HEK293T (cell line): ENCODE data around the gene JAML.

Experiments used
- CTCF ChIA-PET: fragments of 350-600 bp; formaldehyde crosslinking; extraction: SDS; loops from one replicate; lab custom pipeline; 2021; ENCODE audit warnings: antibody characterized with exemption, inconsistent platforms; lab: Yijun Ruan, JAX
- POLR2A ChIA-PET: fragments of 350-600 bp; formaldehyde crosslinking; extraction: SDS; loops from one replicate; lab custom pipeline; 2020; ENCODE audit warnings: antibody characterized with exemption, inconsistent platforms; lab: Yijun Ruan, JAX
- DNase-seq: peaks from one replicate; pipeline ENCODE4 v3.0.0; 2012; ENCODE audit warnings: mixed read lengths; ENCODE audit errors: extremely low spot score
- ARNT ChIP-seq: fragments of 450-650 bp; IDR thresholded peaks from 2 replicates; pipeline ENCODE4 v1.6.1; 2017; ENCODE audit warnings: mild to moderate bottlenecking
- BHLHE40 ChIP-seq: fragments of 450-650 bp; IDR thresholded peaks from 2 replicates; pipeline ENCODE4 v1.6.1; 2016; ENCODE audit warnings: mild to moderate bottlenecking, moderate library complexity, borderline replicate concordance
- CTBP1 ChIP-seq: fragments of 450-650 bp; IDR thresholded peaks from 2 replicates; pipeline ENCODE4 v1.6.1; 2016; ENCODE audit warnings: borderline replicate concordance
- ELF4 ChIP-seq: fragments of 450-650 bp; IDR thresholded peaks from 2 replicates; pipeline ENCODE4 v1.6.1; 2017; ENCODE audit warnings: antibody characterized with exemption
- FOXA1 ChIP-seq: fragments of 450-650 bp; IDR thresholded peaks from 2 replicates; pipeline ENCODE4 v1.6.1; 2016; ENCODE audit warnings: mild to moderate bottlenecking
- FOXK2 ChIP-seq: fragments of 450-650 bp; IDR thresholded peaks from 2 replicates; pipeline ENCODE4 v1.6.1; 2016; ENCODE audit warnings: mild to moderate bottlenecking
- FOXM1 ChIP-seq: fragments of 450-650 bp; IDR thresholded peaks from 2 replicates; pipeline ENCODE4 v1.6.1; 2017; ENCODE audit warnings: mild to moderate bottlenecking, borderline replicate concordance
- HDGF ChIP-seq: fragments of 450-650 bp; IDR thresholded peaks from 2 replicates; pipeline ENCODE4 v1.6.1; 2017; ENCODE audit warnings: antibody characterized with exemption, borderline replicate concordance
- L3MBTL2 ChIP-seq: fragments of 450-650 bp; conservative IDR thresholded peaks from 2 replicates; pipeline ENCODE4 v1.6.1; 2016; ENCODE audit warnings: mild to moderate bottlenecking
- LEF1 ChIP-seq: fragments of 450-650 bp; IDR thresholded peaks from 2 replicates; pipeline ENCODE4 v1.6.1; 2017; ENCODE audit warnings: mild to moderate bottlenecking, borderline replicate concordance
- NFRKB ChIP-seq: fragments of 450-650 bp; IDR thresholded peaks from 2 replicates; pipeline ENCODE4 v1.6.1; 2016; ENCODE audit warnings: mild to moderate bottlenecking, moderate library complexity
- PKNOX1 ChIP-seq: fragments of 450-650 bp; IDR thresholded peaks from 2 replicates; pipeline ENCODE4 v1.6.1; 2016
- SP1 ChIP-seq: fragments of 450-650 bp; IDR thresholded peaks from 2 replicates; pipeline ENCODE4 v1.6.1; 2017
- SUZ12 ChIP-seq: fragments of 450-650 bp; IDR thresholded peaks from 2 replicates; pipeline ENCODE4 v1.6.1; 2016; ENCODE audit warnings: mild to moderate bottlenecking
- TARDBP ChIP-seq: fragments of 450-650 bp; IDR thresholded peaks from 2 replicates; pipeline ENCODE4 v1.6.1; 2016
- ZNF384 ChIP-seq: fragments of 450-650 bp; IDR thresholded peaks from 2 replicates; pipeline ENCODE4 v1.6.1; 2016

The JAML gene

GRCh38 chr11:118214210-118214914 lies 10.4 kb downstream of the JAML start:
- ChIA-PET CTCF (no interaction called here), POLR2A (interaction anchor here (1.5 kb wide), 1 partner anchor 145 kb away, joined by 3 read pairs; the partner anchor contains the start of gene UBE4A)
- no peak for DNase-seq
- TF ChIP-seq PKNOX1 (no peak), FOXK2 (no peak), HDGF (no peak), FOXA1 (no peak), TARDBP (no peak), ELF4 (no peak), ARNT (no peak)

- ChIA-PET CTCF (interaction anchor here (0.6 kb wide), 1 partner anchor 178 kb away, joined by 7 read pairs; no protein-coding TSS in a partner anchor), POLR2A (interaction anchor here (1.5 kb wide), 1 partner anchor 146 kb away, joined by 3 read pairs; the partner anchor contains the start of gene UBE4A)
- TF ChIP-seq BHLHE40 = no peak
- TF ChIP-seq ZNF384 = no peak
- TF ChIP-seq SUZ12 = no peak
- no peak for TF ChIP-seq FOXM1
- no peak for TF ChIP-seq FOXA1
- TF ChIP-seq SP1 = no peak
- TF ChIP-seq L3MBTL2 = no peak
- TF ChIP-seq ELF4 = no peak
- no peak for TF ChIP-seq FOXK2
- no peak for TF ChIP-seq NFRKB
- DNase-seq = no peak
Observed at GRCh38 chr11:118213781-118214180, 11.0 kb downstream of the JAML start.

- ChIA-PET POLR2A (interaction anchor here (1.5 kb wide), 1 partner anchor 146 kb away, joined by 3 read pairs; the partner anchor contains the start of gene UBE4A), CTCF (interaction anchor here (0.6 kb wide), 1 partner anchor 179 kb away, joined by 7 read pairs; no protein-coding TSS in a partner anchor)
- no peak for DNase-seq
- no peak for TF ChIP-seq ZNF384
Observed at GRCh38 chr11:118213201-118213600, 11.6 kb downstream of the JAML start.

GRCh38 chr11:118212781-118213191 lies 12.0 kb downstream of the JAML start:
- TF ChIP-seq LEF1 = no peak
- TF ChIP-seq SUZ12 = no peak
- no peak for TF ChIP-seq ZNF384
- no peak for TF ChIP-seq BHLHE40
- no peak for TF ChIP-seq FOXM1
- TF ChIP-seq SP1 = no peak
- TF ChIP-seq PKNOX1 = no peak
- TF ChIP-seq L3MBTL2 = no peak
- TF ChIP-seq FOXA1 = no peak
- TF ChIP-seq ELF4 = no peak
- no peak for TF ChIP-seq CTBP1
- TF ChIP-seq FOXK2 = no peak
- no peak for TF ChIP-seq NFRKB
- no peak for TF ChIP-seq TARDBP
- TF ChIP-seq HDGF = no peak
- TF ChIP-seq ARNT = no peak
- no peak for DNase-seq
- POLR2A ChIA-PET = no interaction called here
- CTCF ChIA-PET = no interaction called here

GRCh38 chr11:118212131-118212725 lies 12.6 kb downstream of the JAML start:
- TF ChIP-seq FOXA1 (no peak), ARNT (no peak), ZNF384 (no peak), SP1 (no peak), PKNOX1 (no peak), HDGF (no peak), FOXK2 (no peak), L3MBTL2 (no peak)
- POLR2A ChIA-PET = no interaction called here
- no peak for DNase-seq
- CTCF ChIA-PET = interaction anchor here (0.8 to 1.6 kb wide), 3 partner anchors 10 to 14 kb away, joined by 3 to 7 read pairs (median 3); no protein-coding TSS in a partner anchor

GRCh38 chr11:118211006-118211405 lies 13.8 kb downstream of the JAML start:
- DNase-seq = no peak
- ChIA-PET CTCF (interaction anchor here (1.6 kb wide), 2 partner anchors 9 to 13 kb away, joined by 3 to 7 read pairs; no protein-coding TSS in a partner anchor), POLR2A (no interaction called here)
- no peak for TF ChIP-seq HDGF
- TF ChIP-seq SP1 = no peak
- no peak for TF ChIP-seq FOXA1
- TF ChIP-seq BHLHE40 = no peak
- TF ChIP-seq CTBP1 = no peak
- TF ChIP-seq FOXK2 = no peak
- no peak for TF ChIP-seq ZNF384
- no peak for TF ChIP-seq LEF1
- no peak for TF ChIP-seq PKNOX1
- TF ChIP-seq L3MBTL2 = no peak
- TF ChIP-seq SUZ12 = no peak
